PC-9 (cell line): Measurements from ENCODE around the gene TIPRL. TPM values are rescaled to one million over a fixed set of nuclear protein-coding genes. Genes with fewer than 3 reads are reported as not detected.
A peak's percentile ranks its signal among the peaks of the same experiment; 100 is the strongest.

Experiments used
- BruUV-seq: library from RNA; stranded (reverse); fragments of 400-500 nt; replicated peaks from 2 replicates; lab custom pipeline; 2021; lab: Mats Ljungman, UMichigan
- CTCF ChIA-PET: fragments of 300-600 bp; sonication (Branson Sonifier 250); formaldehyde crosslinking; loops from one replicate; lab custom pipeline; 2022; ENCODE audit warnings: antibody characterized with exemption; lab: Charles Lee
- POLR2A ChIA-PET: fragments of 300-600 bp; sonication (Branson Sonifier 250); formaldehyde crosslinking; loops from one replicate; lab custom pipeline; 2022; ENCODE audit warnings: antibody characterized with exemption; ENCODE audit not compliant: unreplicated experiment; lab: Charles Lee
- DNase-seq, 2 experiments: peaks; one replicate each; pipeline versions ENCODE4 v3.0.0 to v3.0.0-alpha.2; 2015 to 2022; ENCODE audit warnings: mixed read lengths in 1 of 2
- H2AFZ ChIP-seq: fragments of 200-600 bp; sonication (generic); 2 replicates; pipeline ENCODE4 v1.8.1; 2017; ENCODE audit warnings: antibody characterized with exemption
- H3F3A ChIP-seq: fragments of 200-600 bp; sonication (generic); 2 replicates; pipeline ENCODE4 v1.8.1; 2017; ENCODE audit warnings: antibody characterized with exemption, mild to moderate bottlenecking, low read depth; ENCODE audit not compliant: insufficient read depth
- H3K27ac ChIP-seq: fragments of 200-600 bp; sonication (generic); 2 replicates; pipeline ENCODE4 v1.6.1; 2016; ENCODE audit warnings: mixed run types
- H3K27me3 ChIP-seq: fragments of 200-600 bp; sonication (generic); 2 replicates; pipeline ENCODE4 v1.6.1; 2016; ENCODE audit warnings: low read depth, mixed run types; ENCODE audit not compliant: insufficient read depth
- H3K36me3 ChIP-seq: fragments of 200-600 bp; sonication (generic); 2 replicates; pipeline ENCODE4 v1.6.1; 2016; ENCODE audit warnings: low read depth, mixed run types
- H3K4me1 ChIP-seq: fragments of 200-600 bp; sonication (generic); replicated peaks from 2 replicates; pipeline ENCODE4 v1.6.1; 2016; ENCODE audit warnings: mixed run types; ENCODE audit not compliant: insufficient read depth
- H3K4me2 ChIP-seq: fragments of 200-600 bp; sonication (generic); 2 replicates; pipeline ENCODE4 v1.6.1; 2017; ENCODE audit warnings: mixed run types
- H3K4me3 ChIP-seq: fragments of 200-600 bp; sonication (generic); 2 replicates; pipeline ENCODE4 v1.6.1; 2016; ENCODE audit warnings: mixed run types
- H3K79me2 ChIP-seq: fragments of 200-600 bp; sonication (generic); 2 replicates; pipeline ENCODE4 v1.6.1; 2017; ENCODE audit warnings: low read depth, mixed run types
- H3K9me2 ChIP-seq: fragments of 200-600 bp; sonication (generic); 2 replicates; pipeline ENCODE4 v1.8.1; 2017; ENCODE audit warnings: mild to moderate bottlenecking; ENCODE audit not compliant: insufficient read depth
- H3K9me3 ChIP-seq: fragments of 200-600 bp; sonication (generic); 2 replicates; pipeline ENCODE4 v1.8.1; 2016; ENCODE audit warnings: low read depth; ENCODE audit not compliant: insufficient read depth
- H4K20me1 ChIP-seq: fragments of 200-600 bp; sonication (generic); 2 replicates; pipeline ENCODE4 v1.8.1; 2017; ENCODE audit not compliant: insufficient read depth
- CTCF ChIP-seq: fragments of 200-600 bp; sonication (generic); conservative IDR thresholded peaks from 2 replicates; pipeline ENCODE4 v1.6.1; 2017; ENCODE audit warnings: mixed run types, antibody characterized with exemption, mild to moderate bottlenecking, moderate library complexity
- EZH2 ChIP-seq: fragments of 200-600 bp; sonication (generic); IDR thresholded peaks from 2 replicates; pipeline ENCODE4 v1.8.0; 2017; ENCODE audit warnings: antibody characterized with exemption, low read depth
- intact Hi-C: fragments of 100-400 bp; cut with micrococcal nuclease; formaldehyde crosslinking; loops from one replicate; pipeline ENCODE4 v1.10.0; 2022; ENCODE audit not compliant: unreplicated experiment
- total RNA-seq: library from RNA; stranded (reverse); gene quantifications from 2 replicates; pipeline ENCODE4 v1.2.3, GENCODE V29; 2021

The TIPRL gene
- total RNA-seq, 1 experiment from 2014 or later = 47.7 TPM

- H3K4me1 ChIP-seq = no peaks in the 10 kb centered on the region
- DNase-seq = no peak
- BruUV-seq = no TSS peak
- no peak overlapping the region for H3K27ac ChIP-seq
- intact Hi-C loops = no loop called here
- no peak for TF ChIP-seq CTCF
- no peaks in the 10 kb centered on the region for H3K36me3 ChIP-seq
- no peaks in the 10 kb centered on the region for H3K9me3 ChIP-seq
- no peaks in the 10 kb centered on the region for H3F3A ChIP-seq
- POLR2A ChIA-PET = no interaction called here
- H3K4me3 ChIP-seq = no peak overlapping the region
- H3K27me3 ChIP-seq = no peaks in the 10 kb centered on the region
- H3K79me2 ChIP-seq = no peaks in the 10 kb centered on the region
- H3K9me2 ChIP-seq = no peaks in the 10 kb centered on the region
- no peaks in the 10 kb centered on the region for H4K20me1 ChIP-seq
- H2AFZ ChIP-seq = no peak overlapping the region
- no peak overlapping the region for H3K4me2 ChIP-seq
- CTCF ChIA-PET = no interaction called here
Observed at GRCh38 chr1:168167806-168168205, 11.0 kb upstream of the TIPRL start.

- Histone ChIP-seq H2AFZ (0 out of 2 replicates have a peak overlapping the region, but pooled peaks have one; percentile 1), H3K4me2 (no peak overlapping the region), H3K4me1 (no peaks in the 10 kb centered on the region), H4K20me1 (no peaks in the 10 kb centered on the region), H3K4me3 (no peak overlapping the region), H3F3A (no peaks in the 10 kb centered on the region), H3K9me3 (no peaks in the 10 kb centered on the region), H3K27me3 (no peaks in the 10 kb centered on the region), H3K9me2 (no peaks in the 10 kb centered on the region), H3K36me3 (no peaks in the 10 kb centered on the region), H3K79me2 (no peaks in the 10 kb centered on the region), H3K27ac (no peak overlapping the region)
- ChIA-PET CTCF (interaction anchor here (0.6 kb wide), 1 partner anchor 25 kb away, joined by 4 read pairs; no protein-coding TSS in a partner anchor), POLR2A (no interaction called here)
- DNase-seq = no peak
- TF ChIP-seq EZH2 (no peak), CTCF (no peak)
- intact Hi-C loops = no loop called here
- BruUV-seq = no TSS peak
Observed at GRCh38 chr1:168170564-168171508, 7.9 kb upstream of the TIPRL start.

GRCh38 chr1:168172250-168172915 lies 6.4 kb upstream of the TIPRL start:
- Histone ChIP-seq H3F3A (no peaks in the 10 kb centered on the region), H3K9me3 (no peaks in the 10 kb centered on the region), H3K27ac (no peak overlapping the region), H3K27me3 (no peaks in the 10 kb centered on the region), H3K4me3 (no peak overlapping the region), H3K36me3 (no peaks in the 10 kb centered on the region), H2AFZ (no peak overlapping the region), H3K4me1 (no peaks in the 10 kb centered on the region), H3K79me2 (no peaks in the 10 kb centered on the region), H3K9me2 (no peaks in the 10 kb centered on the region), H3K4me2 (no peak overlapping the region), H4K20me1 (no peaks in the 10 kb centered on the region)
- POLR2A ChIA-PET = no interaction called here
- no peak for TF ChIP-seq EZH2
- no peak for TF ChIP-seq CTCF
- CTCF ChIA-PET = no interaction called here
- intact Hi-C loops = no loop called here
- no TSS peak for BruUV-seq
- no peak for DNase-seq
